ENCODE measurements around the gene LTBP2.

LTBP2 gene

DNA sequence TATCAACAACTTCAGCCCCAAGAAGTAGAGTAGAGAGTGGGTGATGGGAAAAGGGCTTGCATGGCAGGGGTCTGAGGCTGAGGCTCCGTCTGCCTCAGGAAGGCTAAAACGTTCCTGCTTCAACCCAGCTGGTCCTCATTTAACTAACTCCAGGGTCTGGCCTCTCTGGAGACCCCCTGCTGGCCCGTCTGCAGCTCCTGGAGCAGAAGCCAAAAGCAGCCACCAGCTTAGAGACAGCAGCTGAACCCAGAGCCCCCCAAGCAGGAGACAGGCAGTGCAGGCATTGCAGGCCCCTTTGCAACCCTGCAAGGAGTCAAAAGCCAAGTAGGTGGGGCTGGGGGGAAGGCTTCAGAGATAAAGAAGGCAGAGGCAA, 25.1 kb upstream of the LTBP2 start:
- DNase-seq: no peak

DNA sequence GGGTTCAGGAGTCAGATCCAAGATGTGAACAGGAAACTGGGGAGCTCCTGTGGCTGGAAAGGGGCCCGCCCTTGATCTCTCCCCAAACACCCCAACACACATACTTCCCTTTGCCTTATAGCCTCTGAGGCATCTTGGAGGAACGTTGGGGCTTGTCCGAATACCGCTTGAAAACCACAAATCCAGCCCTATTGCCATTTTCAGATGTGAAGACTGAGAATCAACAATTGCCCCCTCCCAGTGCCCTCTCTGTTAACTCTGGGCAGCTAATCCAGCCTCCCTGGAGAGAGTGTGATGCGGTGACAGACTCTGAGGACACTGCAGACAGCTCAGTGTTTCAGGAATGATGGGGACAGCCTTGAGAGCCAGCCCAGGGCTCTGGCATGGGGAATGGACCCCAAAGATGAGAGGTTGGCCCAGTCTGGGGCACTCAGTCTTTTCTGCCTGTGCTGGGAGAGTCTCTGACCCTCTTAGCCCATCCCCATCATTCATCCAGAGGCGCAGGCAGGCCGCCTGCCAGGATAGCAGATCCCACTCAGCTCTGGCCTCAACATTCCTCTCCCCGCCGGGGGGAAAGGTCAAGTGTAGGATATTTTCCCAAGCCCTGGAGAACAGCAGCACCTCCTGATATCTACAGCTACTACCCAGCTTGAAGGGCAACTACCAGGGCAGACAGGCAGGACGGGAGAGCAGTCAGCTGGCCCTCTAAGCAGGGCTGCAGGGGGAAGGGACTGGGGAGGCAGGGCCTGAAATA, 24.6 kb upstream of the LTBP2 start:
- DNase-seq: no peak

DNA sequence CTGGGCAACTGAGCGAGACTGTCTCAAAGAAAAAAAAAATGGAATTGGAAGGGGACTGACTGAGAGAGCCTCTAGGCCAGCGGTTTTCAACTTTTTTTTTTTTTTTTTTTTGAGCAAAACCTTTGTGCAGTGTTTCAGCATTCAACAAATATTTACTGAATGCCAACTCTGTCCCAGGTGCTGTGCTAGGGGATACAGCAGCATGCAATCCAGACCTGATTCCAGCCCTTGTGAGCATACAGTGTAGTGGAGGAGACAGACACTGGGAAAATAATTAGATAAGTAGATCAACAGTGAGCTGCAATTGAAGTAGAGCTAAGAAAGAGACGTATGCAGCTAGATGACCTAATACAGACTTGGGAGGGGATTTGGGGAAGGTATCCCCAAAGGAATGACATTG, 23.8 kb upstream of the LTBP2 start:
- DNase-seq: no peak

DNA sequence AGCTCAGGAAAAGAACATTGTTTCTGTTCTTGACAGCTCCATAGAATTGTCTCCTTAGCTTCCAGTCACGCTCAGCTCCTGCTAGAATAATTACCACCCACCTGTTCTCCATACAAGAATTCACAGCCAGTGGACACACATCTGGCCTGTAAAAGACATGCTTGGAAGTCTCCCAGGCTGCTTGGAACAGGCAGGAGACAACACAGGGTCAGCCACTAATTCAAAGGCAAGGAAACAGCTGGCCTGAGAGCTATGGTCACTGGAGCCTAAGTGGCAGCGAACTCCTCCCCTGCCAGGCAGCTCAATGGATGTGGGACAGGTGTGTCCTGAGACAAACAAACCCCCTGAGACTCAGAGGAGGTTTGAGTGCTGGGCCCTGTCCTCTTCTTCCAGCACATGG, 22.9 kb upstream of the LTBP2 start:
- DNase-seq: no peak

DNA sequence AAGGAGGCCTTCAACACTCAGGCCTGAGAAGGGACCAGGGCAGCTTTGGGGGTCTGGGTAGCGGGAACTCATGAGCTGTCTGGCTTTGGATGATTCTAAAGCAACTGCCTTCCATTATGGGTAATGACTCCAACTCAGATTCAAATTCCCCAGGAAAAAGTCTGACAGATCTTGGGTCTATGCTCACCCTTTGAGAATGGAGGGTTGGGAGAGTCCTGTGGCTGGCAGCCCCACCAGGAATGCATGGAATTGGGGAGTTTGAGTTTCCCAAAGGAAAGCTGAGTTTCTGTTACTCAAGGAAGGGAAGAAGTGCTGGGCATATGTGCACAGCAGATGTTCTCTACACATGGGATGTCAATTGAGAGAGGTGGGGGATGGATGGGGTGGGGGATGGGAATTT, 22.4 kb upstream of the LTBP2 start:
- no peak for DNase-seq

DNA sequence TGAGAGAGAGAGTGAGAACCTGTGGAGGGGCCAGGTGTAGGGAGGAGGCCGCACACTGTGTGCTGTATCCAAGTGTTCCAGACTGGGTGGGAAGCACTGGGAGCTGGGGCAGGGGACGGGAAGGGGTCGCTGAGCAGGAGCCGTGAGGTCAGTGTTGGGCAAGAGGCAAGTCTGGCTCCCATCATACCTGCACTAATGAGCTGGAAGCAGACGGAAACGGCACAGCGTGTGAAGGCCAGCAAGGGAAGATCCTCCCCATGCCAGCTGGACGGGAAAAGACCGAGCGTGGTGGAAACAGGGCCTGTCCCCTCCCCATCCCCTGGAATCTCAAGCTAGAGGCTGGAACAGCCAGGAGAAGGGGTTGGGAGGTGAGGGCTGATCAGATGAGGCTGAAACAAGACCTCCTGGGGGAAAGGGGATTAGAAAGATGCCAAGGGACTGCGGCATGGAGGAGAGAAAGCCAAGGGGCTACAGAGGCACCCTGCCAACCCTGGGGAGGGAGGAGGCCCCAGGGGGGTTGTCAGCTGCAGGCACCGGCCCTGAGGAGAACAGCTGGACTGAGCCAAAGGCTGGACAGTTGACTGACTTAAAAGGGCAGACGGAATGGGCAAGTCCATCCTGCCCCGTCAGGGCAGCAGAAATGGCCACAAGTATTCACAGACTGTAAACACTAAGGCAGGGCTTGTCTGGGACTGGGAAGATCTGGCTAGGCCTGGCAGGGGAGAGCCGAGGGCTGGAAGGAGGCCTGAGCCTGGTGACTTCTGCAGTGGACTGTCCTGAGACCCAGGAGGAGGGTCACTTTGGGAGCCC, 19.0 kb upstream of the LTBP2 start:
- DNase-seq: no peak

DNA sequence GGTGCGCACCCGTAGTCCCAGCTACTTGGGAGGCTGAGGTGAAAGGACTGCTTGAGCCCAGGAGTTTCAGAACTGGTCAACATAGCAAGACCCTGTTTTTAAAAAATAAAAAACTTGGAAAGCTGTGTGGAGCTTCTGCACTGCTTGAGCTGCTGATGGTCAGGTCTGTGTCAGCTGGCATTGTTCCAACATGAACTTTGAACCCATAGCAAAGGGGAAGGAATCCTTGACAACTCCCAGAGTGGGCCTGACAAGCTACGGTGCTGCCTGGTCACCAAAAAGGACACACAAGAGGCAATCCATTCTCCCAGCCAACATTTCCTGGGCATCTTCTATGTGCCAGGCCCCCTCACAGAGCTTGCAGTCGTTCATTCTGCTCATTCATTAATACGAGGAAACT, 16.4 kb upstream of the LTBP2 start:
- DNase-seq: no peak

DNA sequence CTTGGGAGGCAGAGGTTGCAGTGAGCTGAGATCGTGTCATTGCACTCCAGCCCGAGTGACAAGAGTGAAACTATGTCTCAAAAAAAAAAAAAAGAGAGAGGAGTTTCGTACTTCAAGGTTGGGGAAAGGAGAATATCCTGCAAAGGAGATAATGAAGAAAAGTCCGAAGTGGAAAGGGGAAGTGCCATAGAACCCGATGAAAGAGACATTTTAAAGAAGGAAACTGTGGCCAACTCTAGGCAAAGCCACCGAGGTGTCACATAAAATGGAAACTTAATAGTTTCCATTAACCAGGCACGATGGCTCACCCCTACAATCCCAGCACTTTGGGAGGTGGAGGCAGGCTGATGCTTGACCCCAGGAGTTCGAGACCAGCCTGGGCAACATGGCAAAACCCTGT, 15.0 kb upstream of the LTBP2 start:
- no peak for DNase-seq

DNA sequence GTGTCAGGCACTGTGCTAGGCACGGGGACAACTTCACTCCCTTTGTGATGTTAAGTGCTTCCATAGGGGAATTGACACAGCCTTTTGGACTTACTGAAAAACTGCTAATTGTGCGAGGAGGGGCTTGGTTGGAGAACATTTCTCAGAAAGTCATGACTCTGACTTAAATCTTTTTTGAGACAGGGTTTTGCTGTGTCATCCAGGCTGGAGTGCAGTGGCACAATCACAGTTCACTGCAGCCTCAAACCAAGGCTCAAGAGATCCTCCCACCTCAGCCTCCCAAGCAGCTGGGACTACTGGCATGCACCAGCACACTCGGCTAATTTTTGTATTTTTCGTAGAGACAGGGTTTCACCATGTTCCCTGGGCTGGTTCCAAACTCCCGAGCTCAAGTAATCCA, 10.2 kb upstream of the LTBP2 start:
- no peak for DNase-seq

DNA sequence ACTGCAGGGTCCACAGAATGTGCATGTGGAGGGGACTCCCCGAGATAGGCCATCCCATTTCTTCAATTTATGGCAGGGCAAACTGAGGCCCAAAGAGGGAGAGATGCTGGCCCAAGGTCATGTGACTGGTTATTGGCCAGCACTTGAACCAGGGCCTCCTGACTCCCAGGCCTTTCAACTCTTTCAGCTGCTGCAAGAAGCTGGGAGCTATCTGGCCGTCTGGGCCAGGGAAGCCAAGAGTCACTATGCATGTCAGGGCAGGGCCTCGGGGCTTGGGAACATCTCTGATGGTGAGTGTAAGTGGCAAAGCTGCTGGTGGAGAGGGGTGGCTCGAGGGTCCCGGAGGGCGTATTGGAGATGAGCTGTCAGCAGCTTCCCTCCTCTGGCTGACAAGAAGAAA, 9.5 kb upstream of the LTBP2 start:
- DNase-seq: no peak

DNA sequence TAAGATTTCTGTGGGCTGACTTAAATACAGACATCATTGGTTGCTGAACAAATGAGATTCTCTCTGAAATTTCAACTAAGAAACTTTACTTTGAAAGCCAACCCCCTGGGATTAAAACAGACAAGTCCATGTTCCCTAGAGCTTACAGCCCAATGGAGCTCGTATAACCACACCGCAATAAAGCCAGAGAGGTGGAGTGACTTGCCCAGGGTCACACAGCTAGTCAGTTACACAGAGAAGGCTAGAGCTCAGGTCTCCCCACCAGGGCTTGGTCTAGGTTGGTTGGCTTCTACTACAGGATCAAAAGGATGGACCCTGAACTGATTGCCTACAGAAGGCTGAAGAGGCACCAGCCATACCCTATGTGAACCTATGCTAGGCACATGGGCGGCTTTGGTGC, 8.9 kb upstream of the LTBP2 start:
- DNase-seq: no peak

DNA sequence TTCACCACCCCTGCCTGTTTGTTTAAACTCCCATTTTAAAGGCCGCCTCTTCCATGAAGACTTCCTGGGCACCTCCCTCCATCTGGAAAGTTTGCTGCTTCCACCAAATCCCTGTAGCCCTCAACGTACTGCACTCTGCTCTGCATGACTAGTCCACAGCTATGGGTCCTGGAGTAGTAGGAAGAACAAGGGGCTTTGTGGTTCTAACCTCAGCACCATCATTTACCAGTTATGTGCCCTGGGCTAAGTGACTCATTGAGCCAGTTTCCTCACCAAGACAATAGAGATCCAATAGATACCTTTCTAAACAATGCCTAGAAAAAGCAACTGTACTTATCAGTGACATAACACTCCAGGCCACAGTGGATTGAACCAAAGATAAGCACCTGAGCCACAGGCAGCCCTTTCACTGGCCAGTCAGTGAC, 8.5 kb upstream of the LTBP2 start:
- DNase-seq: no peak

DNA sequence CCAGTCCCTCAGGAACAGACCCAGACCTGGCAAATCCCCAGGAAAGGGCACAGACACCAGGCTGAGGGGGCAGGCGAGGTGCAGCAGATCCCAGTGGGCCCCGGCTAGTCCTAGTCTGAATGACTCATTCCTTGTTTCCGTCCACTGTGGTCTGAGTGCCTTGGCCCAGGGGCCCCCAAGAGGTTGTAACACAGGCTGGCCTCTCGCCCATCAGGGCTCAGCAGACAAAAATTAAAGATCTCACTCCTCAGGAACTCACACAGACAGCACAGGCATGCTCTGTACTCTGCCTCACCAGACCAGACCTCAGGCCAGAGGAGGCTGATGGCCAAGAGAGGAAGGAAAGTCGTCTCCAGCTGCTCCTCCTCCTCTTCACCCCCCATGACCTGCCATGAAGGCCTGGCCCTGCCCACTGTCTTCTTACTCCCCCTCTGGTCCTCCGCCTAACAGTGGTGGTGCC, 7.7 kb upstream of the LTBP2 start:
- no peak for DNase-seq

DNA sequence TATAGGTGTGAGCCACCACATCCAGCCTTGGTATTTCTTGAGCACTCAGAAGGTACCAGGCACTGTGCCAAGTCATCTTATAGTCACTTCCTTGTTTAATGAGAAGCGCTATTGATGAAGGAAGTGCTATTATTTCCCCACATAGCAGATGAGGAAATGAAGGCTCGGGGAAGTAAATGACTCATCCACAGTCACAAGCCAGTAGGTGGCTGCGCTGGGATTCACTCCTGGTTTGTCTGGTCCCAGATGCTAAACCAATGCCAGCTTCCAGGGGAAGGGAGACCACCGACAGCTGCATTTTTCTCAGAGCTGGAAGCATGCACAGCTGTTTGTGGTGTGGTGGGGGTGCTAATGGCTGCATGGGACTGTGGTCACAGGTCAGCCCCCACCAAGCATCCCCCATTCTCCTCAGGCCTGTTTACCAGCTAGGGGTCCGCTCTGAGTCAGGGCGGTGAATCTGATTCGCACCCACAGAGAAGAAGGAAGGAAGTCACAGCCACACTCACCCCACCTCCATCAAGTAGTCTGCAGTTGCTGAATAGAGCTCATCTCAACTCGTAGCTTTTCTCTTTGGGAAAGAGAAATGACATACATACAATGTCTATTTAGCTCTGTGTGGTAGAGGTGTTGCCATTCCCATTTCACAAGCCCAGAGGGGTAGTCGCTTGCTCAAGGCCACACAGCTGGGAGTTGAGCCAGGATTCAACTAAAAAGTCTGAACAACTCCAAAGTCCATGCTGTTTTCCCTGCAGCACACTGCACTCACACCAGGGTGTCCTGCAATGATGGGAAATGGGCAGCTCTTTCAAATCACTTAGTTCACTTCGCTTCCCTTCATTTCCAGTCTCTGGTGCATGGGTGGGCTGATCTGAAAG, 6.3 kb upstream of the LTBP2 start:
- no peak for DNase-seq

DNA sequence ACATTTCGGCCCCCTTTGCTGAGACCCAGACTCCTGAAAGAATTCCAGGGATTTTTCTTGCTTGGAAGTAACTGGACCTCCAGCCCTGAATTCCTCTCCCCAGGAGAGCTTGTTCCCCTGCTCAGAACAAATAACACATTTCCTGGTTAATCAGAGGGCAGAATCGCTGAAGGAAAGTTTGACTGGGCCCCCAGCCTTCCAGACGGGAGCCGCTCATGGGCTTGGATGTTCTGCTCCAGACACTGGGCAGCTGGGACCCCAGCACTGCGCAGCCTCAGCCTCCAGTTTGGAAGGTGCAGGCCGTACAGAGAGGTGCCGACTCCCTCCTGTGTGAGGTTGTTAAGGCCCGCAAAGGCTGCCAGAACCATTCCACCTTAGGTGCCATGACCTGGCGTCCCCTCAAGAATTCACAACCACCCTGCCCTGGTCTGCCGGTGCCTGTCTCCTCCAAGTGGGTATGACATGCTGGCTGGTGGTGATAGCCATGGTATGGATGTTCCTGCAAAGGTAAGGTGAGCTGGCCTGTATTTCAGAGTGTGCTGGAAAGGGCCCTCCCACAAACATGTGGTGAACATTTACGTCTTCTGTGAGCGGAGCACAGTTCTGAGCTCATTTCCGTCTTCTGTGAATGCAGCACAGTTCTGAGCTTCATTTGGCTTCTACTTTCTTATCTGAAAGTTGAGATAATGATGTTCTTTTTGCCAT, 5.1 kb upstream of the LTBP2 start:
- no peak for DNase-seq

DNA sequence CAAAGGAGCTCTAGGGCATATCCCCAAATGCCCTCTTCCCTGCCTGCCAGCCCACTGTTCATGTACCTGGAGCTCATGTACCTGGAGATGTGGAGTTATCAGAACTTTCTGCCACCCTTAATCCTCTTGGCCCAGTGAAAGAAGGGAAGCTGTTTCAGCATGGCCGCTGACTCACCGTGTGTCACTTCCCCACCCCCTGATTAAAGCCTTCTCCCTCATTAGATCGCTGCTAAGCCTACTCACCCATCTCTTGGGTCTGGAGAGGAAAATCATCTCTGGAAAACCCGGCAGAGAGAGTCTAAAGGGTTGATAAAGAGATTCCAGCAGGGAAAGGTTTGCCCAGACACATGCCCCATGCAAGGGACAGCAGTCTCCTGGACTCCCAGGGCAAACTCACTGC, 4.5 kb upstream of the LTBP2 start:
- DNase-seq: no peak

DNA sequence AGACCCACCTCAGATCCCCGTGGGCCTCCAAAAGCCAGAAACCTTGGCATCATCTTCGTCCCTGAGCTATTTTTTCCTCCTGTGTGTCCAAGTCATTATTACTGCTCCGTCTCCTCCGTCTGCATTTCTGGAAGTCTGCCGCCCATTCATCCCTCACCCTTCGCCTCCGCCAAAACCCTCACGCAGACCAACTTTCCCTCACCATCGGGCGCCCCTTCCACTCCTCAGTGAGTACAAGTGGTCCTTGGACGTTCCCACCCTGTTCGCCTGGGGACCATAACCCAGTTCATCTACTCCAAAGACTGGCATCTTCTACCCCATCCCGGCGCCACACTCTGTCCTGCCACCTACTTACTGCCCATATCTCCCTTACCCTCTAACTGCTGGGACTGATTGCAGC, 3.7 kb upstream of the LTBP2 start:
- no peak for DNase-seq

DNA sequence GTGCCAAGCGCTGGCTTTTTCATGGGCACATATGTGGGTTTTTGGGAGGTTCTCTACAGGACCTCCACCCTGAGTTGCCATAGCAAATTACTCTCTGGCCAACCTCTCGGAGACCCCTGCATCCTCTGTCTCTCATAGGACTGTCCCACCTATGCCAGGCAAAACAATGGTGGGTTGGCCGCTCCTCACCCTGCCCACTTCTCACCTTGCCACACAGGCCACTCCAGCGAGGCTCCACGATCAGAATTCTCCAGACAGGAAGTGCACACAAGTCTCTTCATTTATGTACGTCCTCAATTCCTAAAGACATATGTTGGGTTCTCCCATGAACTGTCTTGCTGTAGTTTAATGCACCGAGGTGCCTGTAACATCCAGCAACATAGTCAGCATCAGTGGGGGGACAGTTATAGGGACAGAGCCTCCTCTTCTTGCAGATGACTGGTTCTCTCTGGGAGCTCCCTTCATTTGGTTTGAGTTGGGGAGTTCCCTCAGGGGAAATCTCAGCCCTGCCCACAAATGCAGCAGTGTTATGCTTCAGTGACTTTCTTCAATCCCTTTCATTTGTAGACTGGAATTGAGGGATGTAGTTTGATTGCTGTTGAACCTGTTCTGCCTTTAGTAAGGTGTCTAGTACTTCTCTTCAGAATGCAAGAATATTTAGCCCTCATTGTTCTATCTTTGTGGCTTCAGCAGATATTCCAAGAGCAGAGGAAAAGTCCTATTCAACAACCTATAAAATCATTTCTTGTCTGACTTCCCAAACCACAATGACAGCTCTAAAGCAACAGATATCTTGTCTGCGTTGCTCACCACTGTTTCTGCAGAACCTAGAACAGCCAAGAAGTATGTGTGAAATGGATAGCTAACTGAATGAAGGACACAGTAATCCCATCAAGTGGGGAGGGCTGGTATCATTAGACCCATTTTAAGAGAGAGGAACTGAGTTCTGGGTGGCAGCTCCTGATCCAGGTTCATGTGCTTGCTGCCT, 2.8 kb upstream of the LTBP2 start:
- DNase-seq: no peak

DNA sequence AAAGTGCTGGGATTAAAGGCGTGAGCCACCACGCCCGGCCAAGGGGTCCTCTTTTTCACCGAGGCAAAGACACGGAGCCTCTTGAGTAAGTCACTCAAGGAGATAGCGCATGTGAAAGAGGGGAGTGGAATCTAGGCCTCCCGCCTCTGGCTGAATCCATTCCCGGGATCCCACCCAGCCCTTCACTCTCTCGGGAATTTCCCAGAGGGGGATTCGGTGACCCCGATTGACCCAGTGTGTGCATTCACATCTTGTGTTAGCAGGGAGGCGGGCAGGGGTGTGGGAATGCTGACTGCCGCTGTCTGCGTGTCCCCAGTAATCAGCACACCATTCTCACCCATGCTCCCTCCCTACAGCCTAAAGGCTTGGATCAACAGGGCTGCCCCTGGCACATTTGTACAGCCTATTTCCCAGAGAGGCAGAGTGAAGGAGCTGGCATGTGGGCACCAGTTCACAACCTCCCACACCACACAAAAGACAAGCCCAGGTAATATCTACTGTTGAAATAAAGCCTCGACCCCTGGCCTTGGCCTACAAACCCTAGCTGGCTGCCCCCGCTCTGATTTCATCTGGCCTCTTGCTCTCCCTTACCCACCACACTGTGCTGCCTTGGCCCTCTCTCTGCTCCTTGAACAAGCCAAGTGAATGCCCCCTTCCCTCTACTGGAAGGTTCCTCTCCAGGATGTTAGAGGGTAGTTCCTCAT, 1.3 kb upstream of the LTBP2 start:
- no peak for DNase-seq

DNA sequence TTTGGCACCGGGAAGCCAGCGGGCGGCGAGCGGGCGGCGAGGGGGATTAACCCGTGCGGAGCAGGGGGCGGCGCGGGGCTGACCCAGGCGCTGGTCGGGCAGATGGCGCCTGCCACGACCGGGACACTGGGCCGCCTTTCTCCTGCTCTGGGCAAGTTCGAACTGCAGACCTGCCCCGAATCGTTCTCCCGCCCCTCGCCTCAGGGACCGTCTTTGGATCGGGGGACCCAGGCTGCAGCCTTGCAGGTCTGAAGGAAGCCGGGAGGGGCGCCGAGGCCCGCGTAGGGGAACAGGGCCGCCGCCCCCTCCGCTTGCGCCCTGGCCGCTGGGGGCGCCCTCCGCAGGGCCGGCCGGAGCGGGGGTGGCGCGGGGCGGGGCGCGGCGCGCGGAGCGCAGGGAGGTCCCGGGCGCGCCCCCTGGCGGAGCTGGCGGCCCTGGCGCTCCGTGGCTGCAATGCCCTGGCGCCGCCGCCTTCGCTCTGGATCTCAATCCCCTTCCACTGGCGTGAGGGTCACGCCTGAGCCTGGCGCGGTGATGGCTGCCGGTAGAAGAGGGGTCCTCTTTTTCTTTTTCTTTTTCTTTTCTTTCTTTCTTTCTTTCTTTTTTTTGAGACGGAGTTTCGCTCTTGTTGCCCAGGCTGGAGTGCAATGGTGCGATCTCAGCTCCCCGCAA, 449 bp upstream of the LTBP2 start:
- peak; percentile 2 for DNase-seq
